Transverse colon (tissue), 4 donors: Measurements from ENCODE around the gene PDE4D. TPM values are rescaled to one million over a fixed set of nuclear protein-coding genes. Genes with fewer than 3 reads are reported as not detected.

ENCODE experiments used
- DNase-seq: peaks from one replicate; pipeline ENCODE4 v3.0.0-alpha.2; 2019
- H3K27ac ChIP-seq, 4 donors: fragments of 200-600 bp; sonication (generic); 2 replicates each; pipeline ENCODE4 v1.5.1; 2016 to 2018; ENCODE audit warnings: inconsistent platforms in 4 of 4
- H3K27me3 ChIP-seq: fragments of 200-600 bp; sonication (generic); 2 replicates; pipeline ENCODE4 v1.5.1; 2017; ENCODE audit warnings: inconsistent platforms
- H3K36me3 ChIP-seq, 4 donors: fragments of 200-600 bp; sonication (generic); 2 replicates each; pipeline ENCODE4 v1.5.1; 2017 to 2019; ENCODE audit warnings: inconsistent platforms in 4 of 4
- H3K4me1 ChIP-seq, 4 donors: fragments of 200-600 bp; sonication (generic); 2 replicates each; pipeline ENCODE4 v1.5.1; 2017 to 2020; ENCODE audit warnings: inconsistent platforms in 4 of 4
- H3K4me3 ChIP-seq, 4 donors: fragments of 200-600 bp; sonication (generic); 1 replicate in 1 of 4; 2 replicates in 3 of 4; pipeline versions ENCODE4 v1.5.1 to v1.6.1; 2017 to 2019; ENCODE audit warnings: inconsistent platforms in 4 of 4
- H3K9me3 ChIP-seq, 2 donors: fragments of 200-600 bp; sonication (generic); 2 replicates each; pipeline ENCODE4 v1.5.1; 2017 to 2019; ENCODE audit warnings: inconsistent platforms in 2 of 2
- EP300 ChIP-seq: sonication (generic); formaldehyde crosslinking; IDR thresholded peaks from one replicate; pipeline ENCODE4 v1.6.1; 2017; ENCODE audit warnings: antibody characterized with exemption, low read depth
- POLR2A ChIP-seq: fragments of 450-650 bp; IDR thresholded peaks from one replicate; pipeline ENCODE4 v1.6.1; 2016; ENCODE audit warnings: antibody characterized with exemption, mild to moderate bottlenecking, moderate library complexity
- POLR2AphosphoS5 ChIP-seq, 3 donors: sonication (generic); formaldehyde crosslinking; IDR thresholded peaks; one replicate each; pipeline ENCODE4 v1.6.1; 2016; ENCODE audit warnings: antibody characterized with exemption in 3 of 3
- WGBS, 2 donors: methylation state at CpG; one replicate each; pipeline ENCODE4 v1.1.5; 2018; ENCODE audit warnings: low coverage in 1 of 2; 5-methylcytosine and 5-hydroxymethylcytosine counted together
- in situ Hi-C, 4 donors: fragments of 200-750 bp; cut with MboI; loops; one replicate each; pipeline versions ENCODE4 v1.15.0 to v1.15.1; 2017; ENCODE audit warnings: low sequenced_read_pairs in 3 of 4, low pct_ligation_motif_present in 1 of 4, low pct_unique_long_range_greater_than_20kb in 1 of 4
- intact Hi-C: fragments of 100-400 bp; cut with DNase I; formaldehyde crosslinking; loops from one replicate; pipeline ENCODE4 v1.15.1; 2023; ENCODE audit warnings: low total_unique reads
- total RNA-seq, 4 donors: library from RNA; depleted of rRNA; stranded (reverse); fragments of >200 nt; gene quantifications; one replicate each; pipeline ENCODE4 v1.1.0, GENCODE V29; 2016
- TF ChIP-seq, protein P1 (sequence below), 5 experiments: fragments of 200-600 bp in 3 of 5; fragments of 450-650 bp in 2 of 5; sonication (generic) in 3 of 5; IDR thresholded peaks; 1 replicate in 2 of 5; 2 replicates in 3 of 5; pipeline ENCODE4 v1.5.1; 2016 to 2017; ENCODE audit warnings: antibody characterized with exemption in 5 of 5, inconsistent platforms in 3 of 5, mild to moderate bottlenecking in 2 of 5, moderate library complexity in 1 of 5

PDE4D gene
- total RNA-seq, 4 donors from 2014 or later = 47.0 to 302 (median 73.6) TPM

DNA sequence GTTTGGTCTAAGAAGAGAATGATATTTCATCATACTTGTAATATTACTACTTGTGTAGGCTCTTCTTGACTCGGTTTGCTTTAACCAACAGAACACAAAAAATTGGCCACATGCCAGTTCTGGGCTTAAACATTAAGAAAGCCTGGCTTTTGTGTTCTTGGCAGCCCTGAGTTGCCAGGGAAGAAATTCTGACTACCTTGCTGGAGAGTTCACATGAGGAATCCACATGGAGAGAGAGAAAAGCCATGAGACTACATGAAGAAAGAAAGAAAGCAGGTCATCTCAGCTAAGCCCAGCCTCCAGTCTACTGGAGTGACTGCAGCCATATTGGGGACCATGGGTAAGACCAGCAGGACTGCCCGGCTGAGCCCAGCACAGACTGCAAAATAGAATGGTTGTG lies 785.8 kb downstream of the PDE4D start:
- peak overlapping the region in 3 of 4 donors; percentile 2 to 43 (median 37) for H3K27ac ChIP-seq
- in situ Hi-C loops = no loop called here

GRCh38 chr5:59104400-59105127 lies 789.0 kb downstream of the PDE4D start:
- 54 to 69% methylated on average over 6 to 9 of the region's 9 CpGs for WGBS, 2 donors
- H3K4me3 ChIP-seq = no peak overlapping the region
- TF ChIP-seq EP300 (no peak), POLR2A (no peak), POLR2AphosphoS5 (IDR thresholded peaks at IDR 0.05) (no peak)
- TF ChIP-seq, protein P1, sequence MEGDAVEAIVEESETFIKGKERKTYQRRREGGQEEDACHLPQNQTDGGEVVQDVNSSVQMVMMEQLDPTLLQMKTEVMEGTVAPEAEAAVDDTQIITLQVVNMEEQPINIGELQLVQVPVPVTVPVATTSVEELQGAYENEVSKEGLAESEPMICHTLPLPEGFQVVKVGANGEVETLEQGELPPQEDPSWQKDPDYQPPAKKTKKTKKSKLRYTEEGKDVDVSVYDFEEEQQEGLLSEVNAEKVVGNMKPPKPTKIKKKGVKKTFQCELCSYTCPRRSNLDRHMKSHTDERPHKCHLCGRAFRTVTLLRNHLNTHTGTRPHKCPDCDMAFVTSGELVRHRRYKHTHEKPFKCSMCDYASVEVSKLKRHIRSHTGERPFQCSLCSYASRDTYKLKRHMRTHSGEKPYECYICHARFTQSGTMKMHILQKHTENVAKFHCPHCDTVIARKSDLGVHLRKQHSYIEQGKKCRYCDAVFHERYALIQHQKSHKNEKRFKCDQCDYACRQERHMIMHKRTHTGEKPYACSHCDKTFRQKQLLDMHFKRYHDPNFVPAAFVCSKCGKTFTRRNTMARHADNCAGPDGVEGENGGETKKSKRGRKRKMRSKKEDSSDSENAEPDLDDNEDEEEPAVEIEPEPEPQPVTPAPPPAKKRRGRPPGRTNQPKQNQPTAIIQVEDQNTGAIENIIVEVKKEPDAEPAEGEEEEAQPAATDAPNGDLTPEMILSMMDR (IDR thresholded peaks at IDR 0.05) = no peak
- no peaks in the 10 kb centered on the region for H3K9me3 ChIP-seq
- peak overlapping the region in 2 of 4 donors; percentile 9 to 17 for H3K27ac ChIP-seq
- peaks cover 0 to 35% (median 9%) of the 10 kb centered on the region in 4 donors for H3K4me1 ChIP-seq
- no peaks in the 10 kb centered on the region for H3K36me3 ChIP-seq
- intact Hi-C loops (no loop called here), in situ Hi-C loops (no loop called here)
- H3K27me3 ChIP-seq = no peaks in the 10 kb centered on the region
- DNase-seq = no peak

More for the DNA sequence above, 785.8 kb downstream of the PDE4D start:
- no peak for DNase-seq
- H3K4me3 ChIP-seq = no peak overlapping the region
- no peaks in the 10 kb centered on the region for H3K9me3 ChIP-seq
- peaks cover 0 to 21% (median 5%) of the 10 kb centered on the region in 4 donors for H3K4me1 ChIP-seq
- no peaks in the 10 kb centered on the region for H3K27me3 ChIP-seq
- WGBS, 2 donors = 66 to 69% methylated on average over 2 of the region's 2 CpGs
- intact Hi-C loops = no loop called here
- TF ChIP-seq POLR2AphosphoS5 (IDR thresholded peaks at IDR 0.05) (no peak), EP300 (no peak), POLR2A (no peak)
- TF ChIP-seq, protein P1 (IDR thresholded peaks at IDR 0.05) = no peak
- no peaks in the 10 kb centered on the region for H3K36me3 ChIP-seq

DNA sequence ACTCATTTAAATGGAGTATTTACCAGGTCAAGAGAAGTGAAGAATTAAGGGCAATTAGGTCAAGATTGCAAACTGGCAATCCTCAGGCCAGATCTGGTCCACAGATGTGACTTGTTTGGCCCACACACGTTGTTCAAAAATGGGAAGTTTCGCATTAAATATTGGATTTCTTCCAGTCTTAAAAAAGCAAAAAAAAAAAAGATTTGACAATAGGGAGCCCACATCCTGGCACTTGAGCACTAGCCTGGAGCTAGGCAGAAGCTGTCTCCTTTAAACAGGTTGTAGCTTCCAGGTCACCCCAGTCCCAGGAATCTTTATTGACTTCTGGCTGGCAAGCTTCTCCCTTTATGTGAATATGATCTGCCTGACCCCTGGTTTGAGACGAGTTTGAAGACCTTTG lies 790.2 kb downstream of the PDE4D start:
- H3K4me3 ChIP-seq = no peak overlapping the region
- no peaks in the 10 kb centered on the region for H3K27me3 ChIP-seq
- peaks cover 0 to 45% (median 13%) of the 10 kb centered on the region in 4 donors for H3K4me1 ChIP-seq
- H3K9me3 ChIP-seq = no peaks in the 10 kb centered on the region
- TF ChIP-seq EP300 = no peak
- WGBS, 2 donors = 43 to 54% methylated on average over 3 of the region's 3 CpGs
- intact Hi-C loops (no loop called here), in situ Hi-C loops (no loop called here)
- no peaks in the 10 kb centered on the region for H3K36me3 ChIP-seq
- no peak overlapping the region for H3K27ac ChIP-seq
- no peak for DNase-seq

DNA sequence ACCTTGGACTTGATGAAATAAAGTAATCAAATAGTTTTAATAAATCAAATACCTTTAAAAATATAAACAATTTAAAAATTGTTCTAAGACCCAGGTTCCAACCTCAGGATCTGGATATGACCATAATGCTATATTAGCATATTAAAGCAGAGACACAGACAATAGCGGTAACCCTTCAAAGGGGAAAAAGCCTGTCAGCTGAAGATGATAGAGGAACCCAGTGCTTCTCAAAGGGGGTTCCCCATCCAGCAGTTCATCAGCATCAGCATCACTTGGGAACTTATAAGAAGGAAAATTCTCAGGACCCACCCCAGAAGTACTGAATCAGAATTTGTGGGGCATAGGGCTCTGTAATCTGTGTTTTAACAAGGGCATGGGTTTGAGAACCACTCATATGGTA lies 791.1 kb downstream of the PDE4D start:
- H3K27me3 ChIP-seq = no peaks in the 10 kb centered on the region
- H3K4me1 ChIP-seq = peaks cover 0 to 48% (median 16%) of the 10 kb centered on the region in 4 donors
- no peak for TF ChIP-seq POLR2A
- TF ChIP-seq, protein P1 (IDR thresholded peaks at IDR 0.05) = no peak
- in situ Hi-C loops (no loop called here), intact Hi-C loops (no loop called here)
- WGBS, 2 donors = 89 to 92% methylated on average over 1 of the region's 1 CpG
- H3K27ac ChIP-seq = no peak overlapping the region
- H3K9me3 ChIP-seq = no peaks in the 10 kb centered on the region
- DNase-seq = no peak
- no peaks in the 10 kb centered on the region for H3K36me3 ChIP-seq
- H3K4me3 ChIP-seq = no peak overlapping the region

DNA sequence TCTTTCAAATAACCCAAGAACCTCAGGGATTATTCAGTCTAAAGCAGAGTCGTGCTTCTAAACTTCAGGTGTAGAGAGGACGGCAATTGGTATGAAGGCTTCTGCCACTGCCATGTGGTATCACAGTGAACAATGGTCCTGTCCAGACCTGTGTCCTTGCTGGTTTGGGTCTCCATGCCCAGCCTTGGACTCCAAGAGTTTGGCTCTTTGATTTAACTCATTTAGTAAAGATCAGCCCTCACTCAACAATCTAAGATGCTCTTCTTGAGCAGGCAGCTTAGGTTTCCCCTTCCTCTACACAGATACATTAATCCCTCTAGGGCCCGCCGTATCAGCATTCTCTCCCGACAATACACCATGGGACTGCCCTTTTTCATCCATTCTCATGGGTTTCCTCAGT lies 792.7 kb downstream of the PDE4D start:
- H3K9me3 ChIP-seq = no peaks in the 10 kb centered on the region
- in situ Hi-C loops (no loop called here), intact Hi-C loops (no loop called here)

More for the DNA sequence above, 792.7 kb downstream of the PDE4D start:
- no peak for TF ChIP-seq POLR2AphosphoS5 (IDR thresholded peaks at IDR 0.05)
- TF ChIP-seq POLR2A = no peak
- TF ChIP-seq EP300 = no peak
- TF ChIP-seq, protein P1 (IDR thresholded peaks at IDR 0.05) = no peak
- no peak overlapping the region for H3K4me3 ChIP-seq
- no peaks in the 10 kb centered on the region for H3K27me3 ChIP-seq
- peak overlapping the region in 1 of 4 donors; percentile 35 for H3K27ac ChIP-seq
- peaks cover 3 to 59% (median 20%) of the 10 kb centered on the region in 4 donors for H3K4me1 ChIP-seq
- DNase-seq = no peak
- no peaks in the 10 kb centered on the region for H3K36me3 ChIP-seq
- 94% methylated on average over 5 of the region's 5 CpGs; no CpG with 5 or more reads in 1 of the 2 donors for WGBS, 2 donors
